ENCODE measurements around the gene DIPK1C.

DIPK1C gene

GRCh38 chr18:74414953-74415515 lies 42.1 kb downstream of the DIPK1C start:
- DNase-seq, result no peak

GRCh38 chr18:74413836-74414235 lies 43.3 kb downstream of the DIPK1C start:
- no peak for DNase-seq

GRCh38 chr18:74412116-74412880 lies 44.8 kb downstream of the DIPK1C start:
- DNase-seq, result no peak

GRCh38 chr18:74411475-74411874 lies 45.6 kb downstream of the DIPK1C start:
- no peak for DNase-seq

GRCh38 chr18:74410441-74410992 lies 46.6 kb downstream of the DIPK1C start:
- no peak for DNase-seq

GRCh38 chr18:74407888-74408287 lies 49.2 kb downstream of the DIPK1C start:
- no peak for DNase-seq

- no peak for DNase-seq
Measured at GRCh38 chr18:74402806-74403433, 54.2 kb downstream of the DIPK1C start.

- DNase-seq, result no peak
Measured at GRCh38 chr18:74400813-74401212, 56.3 kb downstream of the DIPK1C start.

GRCh38 chr18:74399091-74399887 lies 57.8 kb downstream of the DIPK1C start:
- DNase-seq, result no peak

GRCh38 chr18:74397572-74397971 lies 59.5 kb downstream of the DIPK1C start:
- DNase-seq, result no peak

- no peak for DNase-seq
Measured at GRCh38 chr18:74396171-74397169, 60.6 kb downstream of the DIPK1C start.

GRCh38 chr18:74395648-74396154 lies 61.4 kb downstream of the DIPK1C start:
- DNase-seq, result no peak

- no peak for DNase-seq
Measured at GRCh38 chr18:74395006-74395405, 62.1 kb downstream of the DIPK1C start.

- DNase-seq, result no peak
Measured at GRCh38 chr18:74392323-74392722, 64.8 kb downstream of the DIPK1C start.

- DNase-seq, result no peak
Measured at GRCh38 chr18:74390900-74391299, 66.2 kb downstream of the DIPK1C start.

GRCh38 chr18:74389991-74390390 lies 67.1 kb downstream of the DIPK1C start:
- no peak for DNase-seq

GRCh38 chr18:74389171-74389927 lies 67.8 kb downstream of the DIPK1C start:
- DNase-seq, result no peak

GRCh38 chr18:74388227-74388626 lies 68.9 kb downstream of the DIPK1C start:
- DNase-seq, result no peak

- DNase-seq, result no peak
Measured at GRCh38 chr18:74387383-74387782, 69.7 kb downstream of the DIPK1C start.

Data from activated effector memory CD4-positive, alpha-beta T cell treated with Interleukin-2 at 50 U/mL for 16 hours (primary cell).